Activated naive CD8-positive, alpha-beta T cell treated with anti-CD3 and anti-CD28 coated beads, Interleukin-2, amount 50 U/mL, for 24 hours (primary cell): ENCODE results near the gene BPTF.
"Not testable (repeated sequence)": the region's sequence is repeated elsewhere in the genome, so short reads cannot be mapped to it uniquely, and the experiment has no call there.

Source experiments
- ATAC-seq: fragments of 150-1000 bp; cut with Tn5 transposase; one replicate; pipeline ENCODE4 v1.10.0; 2021
- DNase-seq: peaks from one replicate; pipeline ENCODE4 v3.0.0; 2021
- H3K27ac Mint-ChIP-seq: one replicate; pipeline ENCODE4 v1.8.0; 2021; ENCODE audit warnings: mild to moderate bottlenecking, mixed read lengths
- H3K27me3 Mint-ChIP-seq: one replicate; pipeline ENCODE4 v1.8.0; 2021; ENCODE audit warnings: mixed read lengths
- H3K36me3 Mint-ChIP-seq: one replicate; pipeline ENCODE4 v1.8.0; 2021; ENCODE audit warnings: low read depth, mixed read lengths
- H3K4me1 Mint-ChIP-seq: one replicate; pipeline ENCODE4 v1.8.0; 2021; ENCODE audit warnings: mixed read lengths
- H3K4me3 Mint-ChIP-seq: one replicate; pipeline ENCODE4 v1.8.0; 2021; ENCODE audit warnings: mild to moderate bottlenecking, moderate library complexity, mixed read lengths
- H3K9me3 Mint-ChIP-seq: one replicate; pipeline ENCODE4 v1.8.0; 2021; ENCODE audit warnings: mixed read lengths

BPTF gene

GRCh38 chr17:67824735-67825626 lies at the start of gene BPTF:
BPTF (plus strand) TSS chr17:67825503; CDS start chr17:67825725, 222 bp downstream.
- H3K27ac Mint-ChIP-seq, result peak within 1 kb of the TSS; percentile 94
- H3K9me3 Mint-ChIP-seq, result no peaks in the 10 kb centered on the region
- peak; percentile 92 for ATAC-seq
- peaks cover 7% of the 10 kb centered on the region for H3K27me3 Mint-ChIP-seq
- peak; percentile 92 for DNase-seq
- peak within 1 kb of the TSS; percentile 95 for H3K4me3 Mint-ChIP-seq
- peaks cover 33% of the 10 kb centered on the region for H3K4me1 Mint-ChIP-seq
- peaks cover 9% of the 10 kb centered on the region for H3K36me3 Mint-ChIP-seq

GRCh38 chr17:67779098-67779672 lies 46.1 kb upstream of the BPTF start:
- H3K9me3 Mint-ChIP-seq, result no peaks in the 10 kb centered on the region
- no peaks in the 10 kb centered on the region for H3K27me3 Mint-ChIP-seq
- ATAC-seq (peak; percentile 46), DNase-seq (peak; percentile 35)
- no peak overlapping the region for H3K27ac Mint-ChIP-seq
- no peak overlapping the region for H3K4me3 Mint-ChIP-seq
- H3K36me3 Mint-ChIP-seq, result no peaks in the 10 kb centered on the region
- H3K4me1 Mint-ChIP-seq, result no peaks in the 10 kb centered on the region

DNA sequence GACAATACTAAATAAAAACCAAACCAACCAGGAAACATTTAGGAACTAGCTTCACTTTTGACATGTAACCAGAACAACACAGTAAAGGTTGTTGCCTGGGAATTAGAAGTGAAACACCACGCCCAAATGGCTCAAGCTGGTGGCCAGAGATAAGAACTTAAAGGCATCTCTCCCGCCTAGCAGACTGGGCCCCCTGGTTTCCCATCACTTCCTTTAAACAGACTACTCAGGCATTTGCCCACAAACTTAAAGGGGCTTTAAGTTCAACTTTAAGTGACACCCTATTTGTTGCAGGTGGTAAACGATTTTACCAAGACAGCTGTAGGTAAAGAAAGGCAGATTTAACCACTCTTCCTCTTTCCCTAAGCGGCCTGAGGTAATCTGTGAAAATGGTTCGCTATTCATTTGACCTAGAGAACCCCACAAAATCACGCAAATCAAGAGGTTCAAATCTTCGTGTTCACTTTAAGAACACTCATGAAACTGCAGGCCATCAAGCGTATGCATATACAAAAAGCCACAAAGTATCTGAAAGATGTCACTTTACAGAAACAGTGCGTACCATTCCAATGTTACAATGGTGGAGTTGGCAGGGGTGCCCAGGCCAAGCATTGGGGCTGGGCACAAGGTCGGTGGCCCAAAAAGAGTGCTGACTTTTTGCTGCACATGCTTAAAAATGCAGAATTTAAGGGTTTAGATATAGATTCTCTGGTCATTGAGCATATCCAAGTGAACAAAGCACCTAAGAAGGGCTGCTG lies 40.8 kb upstream of the BPTF start:
- DNase-seq, result no peak
- Mint-ChIP-seq H3K27ac (no peak overlapping the region), H3K9me3 (no peaks in the 10 kb centered on the region), H3K36me3 (no peaks in the 10 kb centered on the region), H3K4me3 (no peak overlapping the region), H3K27me3 (no peaks in the 10 kb centered on the region), H3K4me1 (no peaks in the 10 kb centered on the region)
- ATAC-seq, result no peak

- H3K27ac Mint-ChIP-seq, result no peak overlapping the region
- H3K36me3 Mint-ChIP-seq, result no peaks in the 10 kb centered on the region
- no peaks in the 10 kb centered on the region for H3K27me3 Mint-ChIP-seq
- H3K4me1 Mint-ChIP-seq, result no peaks in the 10 kb centered on the region
- no peaks in the 10 kb centered on the region for H3K9me3 Mint-ChIP-seq
- no peak overlapping the region for H3K4me3 Mint-ChIP-seq
- no peak for ATAC-seq
- no peak for DNase-seq
Observed at GRCh38 chr17:67785122-67785477, 40.2 kb upstream of the BPTF start.

GRCh38 chr17:67785504-67785903 lies 39.8 kb upstream of the BPTF start:
- ATAC-seq (no peak), DNase-seq (no peak)
- H3K27me3 Mint-ChIP-seq, result no peaks in the 10 kb centered on the region
- H3K27ac Mint-ChIP-seq, result no peak overlapping the region
- H3K36me3 Mint-ChIP-seq, result no peaks in the 10 kb centered on the region
- H3K4me1 Mint-ChIP-seq, result no peaks in the 10 kb centered on the region
- H3K4me3 Mint-ChIP-seq, result no peak overlapping the region
- H3K9me3 Mint-ChIP-seq, result no peaks in the 10 kb centered on the region

DNA sequence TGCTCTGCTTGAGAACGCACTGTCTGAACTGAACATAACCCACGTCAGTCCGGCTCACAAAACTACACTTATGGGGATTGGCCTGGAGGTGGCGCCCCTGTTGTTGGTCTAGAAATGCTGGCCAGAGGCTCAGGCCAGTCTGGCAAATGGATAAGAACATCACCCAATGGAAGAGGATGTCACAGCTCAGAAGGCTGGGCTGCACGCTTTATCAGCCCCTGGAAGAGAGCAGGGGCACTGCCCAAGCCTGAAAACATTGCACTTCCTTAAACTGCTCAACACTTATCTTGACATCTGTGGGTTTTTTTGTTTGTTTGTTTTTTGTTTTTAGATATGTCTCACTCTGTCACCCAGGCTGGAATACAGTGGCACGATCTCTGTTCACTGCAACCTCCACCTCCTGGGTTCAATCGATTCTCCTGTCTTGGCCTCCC lies 24.8 kb upstream of the BPTF start:
- H3K4me3 Mint-ChIP-seq, result no peak overlapping the region
- H3K36me3 Mint-ChIP-seq, result no peaks in the 10 kb centered on the region
- no peaks in the 10 kb centered on the region for H3K9me3 Mint-ChIP-seq
- H3K27ac Mint-ChIP-seq, result no peak overlapping the region
- peaks cover 2% of the 10 kb centered on the region for H3K27me3 Mint-ChIP-seq
- peak; percentile 76 for ATAC-seq
- H3K4me1 Mint-ChIP-seq, result peaks cover 7% of the 10 kb centered on the region
- peak; percentile 63 for DNase-seq

- no peak for ATAC-seq
- no peak overlapping the region for H3K27ac Mint-ChIP-seq
Observed at GRCh38 chr17:67801626-67802175, 23.6 kb upstream of the BPTF start.

GRCh38 chr17:67810464-67810863 lies 14.8 kb upstream of the BPTF start:
- ATAC-seq (no peak), DNase-seq (no peak)
- H3K9me3 Mint-ChIP-seq, result no peaks in the 10 kb centered on the region
- no peaks in the 10 kb centered on the region for H3K36me3 Mint-ChIP-seq
- peaks cover 2% of the 10 kb centered on the region for H3K4me1 Mint-ChIP-seq
- no peak overlapping the region for H3K4me3 Mint-ChIP-seq
- no peaks in the 10 kb centered on the region for H3K27me3 Mint-ChIP-seq
- no peak overlapping the region for H3K27ac Mint-ChIP-seq

More at GRCh38 chr17:67801626-67802175, 23.6 kb upstream of the BPTF start:
- Mint-ChIP-seq H3K36me3 (no peaks in the 10 kb centered on the region), H3K4me3 (no peak overlapping the region), H3K27me3 (peaks cover 2% of the 10 kb centered on the region), H3K4me1 (peaks cover 7% of the 10 kb centered on the region), H3K9me3 (no peaks in the 10 kb centered on the region)
- no peak for DNase-seq

- not testable (repeated sequence) for H3K36me3 Mint-ChIP-seq, H3K27me3 Mint-ChIP-seq, H3K4me3 Mint-ChIP-seq, ATAC-seq, H3K9me3 Mint-ChIP-seq, H3K4me1 Mint-ChIP-seq, H3K27ac Mint-ChIP-seq, DNase-seq
Observed at GRCh38 chr17:67812380-67812779, 12.9 kb upstream of the BPTF start.

DNA sequence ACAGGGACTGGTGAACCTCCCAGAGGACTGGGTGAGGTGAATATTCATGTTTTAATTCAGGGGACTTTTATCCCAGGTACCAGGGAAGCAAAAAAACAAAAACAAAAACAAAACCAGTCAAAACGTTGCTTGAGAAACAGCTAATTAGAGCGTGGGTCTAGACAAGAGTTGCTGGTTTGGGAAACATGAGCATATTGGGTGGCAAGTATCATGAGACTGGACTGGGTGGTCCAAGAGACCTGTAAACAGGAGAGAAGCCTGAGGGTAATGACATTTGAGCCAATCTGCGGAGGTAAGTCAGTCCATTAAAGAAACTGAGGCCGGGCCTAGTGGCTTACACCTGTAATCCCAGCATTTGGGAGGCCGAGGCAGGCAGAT lies 11.5 kb upstream of the BPTF start:
- Mint-ChIP-seq H3K4me1 (peaks cover 2% of the 10 kb centered on the region), H3K27me3 (peaks cover 9% of the 10 kb centered on the region), H3K27ac (peak overlapping the region; percentile 9), H3K4me3 (no peak overlapping the region), H3K36me3 (no peaks in the 10 kb centered on the region), H3K9me3 (no peaks in the 10 kb centered on the region)
- no peak for ATAC-seq
- no peak for DNase-seq

DNA sequence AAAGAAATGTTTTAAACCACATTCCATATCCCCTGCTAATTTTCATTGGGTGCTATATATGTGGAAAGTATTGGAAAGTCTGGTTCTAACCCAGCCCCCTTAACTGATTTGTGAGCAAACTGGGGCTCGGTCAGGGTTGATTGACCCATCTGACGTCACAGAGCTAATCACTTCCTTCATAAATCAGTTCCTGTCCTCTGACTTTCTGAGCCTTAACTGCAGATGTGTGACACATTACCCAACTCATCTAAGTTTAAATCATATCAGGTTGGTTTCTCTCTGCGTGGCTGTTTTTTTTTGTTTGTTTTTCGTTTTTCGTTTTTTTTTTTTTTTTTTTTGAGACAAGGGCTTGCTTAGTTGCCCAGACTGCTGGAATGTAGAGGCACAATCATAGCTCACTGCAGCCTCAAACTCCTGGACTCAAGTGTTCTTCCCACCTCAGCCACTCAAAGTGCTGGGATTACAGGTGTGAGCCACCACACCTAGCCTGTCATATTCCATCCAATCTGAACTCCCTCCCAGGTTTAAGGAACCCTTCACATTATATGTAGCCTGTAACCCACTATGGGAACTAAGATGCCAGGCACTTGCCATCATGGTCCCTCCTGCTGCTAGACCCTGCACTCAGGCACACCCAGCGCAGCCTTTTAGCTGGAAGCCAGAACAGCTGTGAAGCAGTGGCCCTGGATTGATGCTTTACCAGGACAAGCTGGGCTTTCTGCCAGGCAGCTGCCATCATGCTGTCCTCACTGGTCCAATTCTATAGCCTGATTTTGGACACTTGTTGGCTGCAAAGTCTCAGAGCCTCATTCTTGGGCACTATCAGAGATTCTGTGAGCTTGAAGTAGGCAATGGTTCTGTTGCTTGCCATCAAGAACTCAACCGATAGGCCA lies 6.9 kb upstream of the BPTF start:
- Mint-ChIP-seq H3K9me3 (no peaks in the 10 kb centered on the region), H3K27ac (no peak overlapping the region), H3K27me3 (peaks cover 9% of the 10 kb centered on the region), H3K36me3 (no peaks in the 10 kb centered on the region), H3K4me1 (no peaks in the 10 kb centered on the region), H3K4me3 (no peak overlapping the region)
- ATAC-seq (no peak), DNase-seq (no peak)

DNA sequence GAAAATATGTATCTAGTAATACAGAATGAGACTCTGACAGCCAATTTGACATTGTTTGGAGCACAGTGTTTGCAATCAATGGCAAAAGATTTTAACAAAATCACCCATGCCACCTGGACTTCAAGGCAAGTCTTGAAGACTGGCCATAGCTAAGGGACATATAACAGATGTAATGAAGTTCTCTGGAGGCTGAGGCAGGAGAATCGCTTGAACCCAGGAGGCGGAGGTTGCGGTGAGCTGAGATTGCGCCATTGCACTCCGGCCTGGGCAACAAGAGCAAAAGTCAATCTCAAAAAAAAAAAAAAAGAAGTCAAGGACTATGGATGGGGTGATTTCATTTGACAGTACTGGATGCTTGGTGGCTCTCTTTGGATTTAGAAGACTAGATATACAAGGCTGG lies 5.6 kb upstream of the BPTF start:
- H3K4me1 Mint-ChIP-seq, result peaks cover 3% of the 10 kb centered on the region
- H3K9me3 Mint-ChIP-seq, result no peaks in the 10 kb centered on the region

GRCh38 chr17:67821871-67822367 lies 3.4 kb upstream of the BPTF start:
- Mint-ChIP-seq H3K27ac (no peak overlapping the region), H3K36me3 (peaks cover under 1% of the 10 kb centered on the region), H3K27me3 (peaks cover 10% of the 10 kb centered on the region), H3K4me3 (no peak overlapping the region), H3K9me3 (no peaks in the 10 kb centered on the region), H3K4me1 (peaks cover 3% of the 10 kb centered on the region)
- DNase-seq, result no peak
- no peak for ATAC-seq

More for the DNA sequence above, 5.6 kb upstream of the BPTF start:
- Mint-ChIP-seq H3K27me3 (peaks cover 16% of the 10 kb centered on the region), H3K36me3 (no peaks in the 10 kb centered on the region), H3K4me3 (no peak overlapping the region), H3K27ac (no peak overlapping the region)
- DNase-seq (no peak), ATAC-seq (no peak)
